Memory B cell (primary cell): ENCODE measurements around the gene TFF2.
A peak's percentile ranks its signal among the peaks of the same experiment; 100 is the strongest.

Source experiments
- ATAC-seq: fragments of 150-1000 bp; cut with Tn5 transposase; 2 replicates; pipeline ENCODE4 v1.10.0; 2021; ENCODE audit warnings: low read depth, mild to moderate bottlenecking, moderate library complexity
- DNase-seq, 2 donors: peaks; one replicate each; pipeline ENCODE4 v3.0.0; 2022; ENCODE audit warnings: low spot score in 2 of 2
- H3K27ac Mint-ChIP-seq: one replicate; pipeline ENCODE4 v1.8.0; 2022; ENCODE audit warnings: mild to moderate bottlenecking, moderate library complexity, mixed read lengths
- H3K27me3 Mint-ChIP-seq: one replicate; pipeline ENCODE4 v1.8.0; 2022; ENCODE audit warnings: mixed read lengths
- H3K36me3 Mint-ChIP-seq: one replicate; pipeline ENCODE4 v1.8.0; 2022; ENCODE audit warnings: mild to moderate bottlenecking, mixed read lengths
- H3K4me1 Mint-ChIP-seq: one replicate; pipeline ENCODE4 v1.8.0; 2022; ENCODE audit warnings: mixed read lengths
- H3K4me3 Mint-ChIP-seq: one replicate; pipeline ENCODE4 v1.8.0; 2022; ENCODE audit warnings: mild to moderate bottlenecking, moderate library complexity, mixed read lengths
- H3K9me3 Mint-ChIP-seq: one replicate; pipeline ENCODE4 v1.8.0; 2022; ENCODE audit warnings: mixed read lengths

TFF2 gene

DNA sequence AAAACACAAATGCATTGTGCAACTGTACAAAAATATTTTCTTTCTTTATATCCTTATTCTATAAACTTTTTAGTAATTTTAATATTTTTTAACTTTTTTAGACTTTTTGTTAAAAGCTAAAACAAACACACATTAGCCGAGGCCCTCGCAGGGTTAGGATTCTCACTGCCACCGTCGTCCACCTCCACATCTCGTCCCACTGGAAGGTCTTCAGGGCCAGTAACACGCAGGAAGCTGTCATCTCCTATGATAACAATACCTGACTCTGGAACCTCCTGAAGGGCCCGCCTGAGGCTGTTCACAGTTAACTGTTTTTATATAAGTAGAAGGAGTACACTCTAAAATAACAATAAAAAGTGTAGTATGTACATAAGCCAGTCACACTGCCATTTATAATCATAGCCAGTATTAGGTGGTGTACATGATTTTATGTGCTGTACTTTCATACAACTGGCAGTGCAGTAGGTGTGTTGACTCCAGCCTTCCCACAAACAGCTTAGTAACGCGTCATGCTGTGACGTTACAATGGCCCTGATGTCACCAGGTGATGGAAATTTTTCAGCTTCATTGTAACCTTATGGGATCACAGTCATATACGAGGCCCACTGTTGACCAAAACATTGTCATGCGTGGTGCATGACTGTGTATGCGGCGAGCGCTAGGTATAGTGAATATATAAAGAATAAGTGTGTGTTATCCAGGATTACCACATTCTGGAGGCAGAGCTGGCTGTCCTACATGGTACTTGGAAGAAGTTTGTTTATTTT lies 8.8 kb downstream of the TFF2 start:
- Mint-ChIP-seq H3K27ac (no peak overlapping the region), H3K4me1 (peaks cover 7% of the 10 kb centered on the region)

DNA sequence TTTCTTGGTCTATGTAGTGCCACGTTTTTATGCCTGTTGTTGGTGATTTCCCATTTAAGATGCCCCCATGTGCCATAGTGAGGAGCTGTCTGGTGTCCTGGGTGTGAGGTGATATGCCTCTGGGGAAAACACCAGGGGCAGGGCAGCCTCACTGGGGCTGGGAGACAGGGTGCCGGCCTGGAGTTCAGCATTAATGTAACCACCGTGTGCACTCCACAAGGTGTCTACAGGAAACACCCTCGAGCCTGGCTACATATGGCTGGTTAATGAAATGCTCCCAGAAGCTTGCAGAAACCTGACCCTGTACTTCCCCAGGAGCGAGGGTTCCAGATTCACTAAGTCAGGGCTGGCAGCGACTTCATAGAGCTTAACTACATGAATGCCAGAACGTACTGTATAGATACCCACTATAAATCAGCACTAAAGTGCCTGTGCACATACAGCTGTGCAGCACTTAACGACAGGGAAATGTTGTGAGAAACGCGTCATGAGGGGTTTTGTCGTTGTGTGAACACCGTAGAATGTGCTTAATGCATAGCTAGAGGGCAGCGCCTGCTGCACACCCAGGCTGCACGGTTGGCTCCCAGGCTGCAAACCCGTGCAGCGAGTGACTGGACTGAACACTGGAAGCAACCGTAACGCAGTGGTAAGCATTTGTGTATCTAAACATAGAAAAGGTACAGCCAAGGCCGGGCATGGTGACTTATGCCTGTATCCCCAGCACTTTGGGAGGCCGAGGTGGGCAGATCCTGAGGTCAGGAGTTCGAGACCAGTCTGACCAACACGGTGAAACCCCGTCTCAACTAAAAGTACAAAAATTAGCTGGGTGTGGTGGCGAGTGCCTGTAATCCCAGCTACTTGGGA lies 10.4 kb downstream of the TFF2 start:
- H3K4me1 Mint-ChIP-seq: peaks cover 7% of the 10 kb centered on the region
- ATAC-seq (no peak), DNase-seq (no peak)
- H3K27ac Mint-ChIP-seq: peak overlapping the region; percentile 12
- no peak overlapping the region for H3K4me3 Mint-ChIP-seq
- no peaks in the 10 kb centered on the region for H3K9me3 Mint-ChIP-seq
- H3K36me3 Mint-ChIP-seq: no peaks in the 10 kb centered on the region
- H3K27me3 Mint-ChIP-seq: peaks cover 8% of the 10 kb centered on the region

More for the DNA sequence above, 8.8 kb downstream of the TFF2 start:
- peaks cover 8% of the 10 kb centered on the region for H3K27me3 Mint-ChIP-seq
- H3K4me3 Mint-ChIP-seq: no peak overlapping the region
- DNase-seq: no peak
- H3K36me3 Mint-ChIP-seq: no peaks in the 10 kb centered on the region
- no peaks in the 10 kb centered on the region for H3K9me3 Mint-ChIP-seq
- no peak for ATAC-seq

DNA sequence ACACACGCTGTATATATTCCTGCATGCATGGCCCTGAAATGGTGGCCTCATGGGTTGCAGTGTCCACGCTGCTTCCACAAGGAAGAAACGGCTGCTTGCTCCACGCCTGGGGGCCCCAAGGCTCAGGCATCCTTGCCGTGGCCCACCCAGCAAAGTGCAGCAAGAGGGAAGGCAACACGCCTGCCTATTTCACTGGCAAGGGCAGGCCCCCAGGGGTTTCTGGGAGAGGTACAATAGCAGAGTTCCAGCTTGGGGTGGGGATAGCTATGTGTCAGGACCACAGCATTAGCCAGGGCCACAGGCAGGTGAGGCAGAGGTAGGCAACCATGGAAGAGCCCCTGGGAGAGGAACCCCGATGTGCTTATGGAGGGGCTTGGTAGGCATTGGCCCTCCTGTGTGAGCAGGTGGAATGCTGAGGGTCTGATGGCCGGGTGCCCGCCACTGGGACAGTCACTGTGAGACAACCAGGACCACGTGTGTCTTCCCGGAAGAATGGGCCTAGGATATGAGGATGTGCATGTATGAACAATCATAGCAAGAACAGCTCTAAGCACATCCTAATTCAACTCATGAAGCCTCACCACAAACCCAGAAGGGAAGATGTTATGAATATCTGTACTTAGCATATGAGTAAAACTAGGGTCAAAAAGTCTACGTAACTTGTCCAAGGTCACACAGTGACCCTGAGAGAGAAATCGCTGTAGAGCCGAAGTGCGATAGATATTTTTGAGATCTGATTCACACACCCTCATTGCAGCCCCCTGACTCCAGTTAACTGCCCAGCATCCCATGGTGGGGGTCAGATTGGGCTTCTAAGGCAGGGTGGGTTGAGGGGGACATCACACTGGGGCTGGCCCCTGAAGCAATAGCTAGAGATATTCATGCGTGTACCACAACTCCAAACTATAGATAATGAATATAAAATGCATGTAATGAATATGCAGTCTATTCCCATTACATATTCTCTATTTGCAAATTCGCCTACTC lies 11.8 kb downstream of the TFF2 start:
- H3K27ac Mint-ChIP-seq: peak overlapping the region; percentile 62
- no peak overlapping the region for H3K4me3 Mint-ChIP-seq
- peaks cover 7% of the 10 kb centered on the region for H3K4me1 Mint-ChIP-seq
- H3K9me3 Mint-ChIP-seq: no peaks in the 10 kb centered on the region
- H3K27me3 Mint-ChIP-seq: peaks cover 8% of the 10 kb centered on the region
- no peak for ATAC-seq
- no peak for DNase-seq
- H3K36me3 Mint-ChIP-seq: no peaks in the 10 kb centered on the region

DNA sequence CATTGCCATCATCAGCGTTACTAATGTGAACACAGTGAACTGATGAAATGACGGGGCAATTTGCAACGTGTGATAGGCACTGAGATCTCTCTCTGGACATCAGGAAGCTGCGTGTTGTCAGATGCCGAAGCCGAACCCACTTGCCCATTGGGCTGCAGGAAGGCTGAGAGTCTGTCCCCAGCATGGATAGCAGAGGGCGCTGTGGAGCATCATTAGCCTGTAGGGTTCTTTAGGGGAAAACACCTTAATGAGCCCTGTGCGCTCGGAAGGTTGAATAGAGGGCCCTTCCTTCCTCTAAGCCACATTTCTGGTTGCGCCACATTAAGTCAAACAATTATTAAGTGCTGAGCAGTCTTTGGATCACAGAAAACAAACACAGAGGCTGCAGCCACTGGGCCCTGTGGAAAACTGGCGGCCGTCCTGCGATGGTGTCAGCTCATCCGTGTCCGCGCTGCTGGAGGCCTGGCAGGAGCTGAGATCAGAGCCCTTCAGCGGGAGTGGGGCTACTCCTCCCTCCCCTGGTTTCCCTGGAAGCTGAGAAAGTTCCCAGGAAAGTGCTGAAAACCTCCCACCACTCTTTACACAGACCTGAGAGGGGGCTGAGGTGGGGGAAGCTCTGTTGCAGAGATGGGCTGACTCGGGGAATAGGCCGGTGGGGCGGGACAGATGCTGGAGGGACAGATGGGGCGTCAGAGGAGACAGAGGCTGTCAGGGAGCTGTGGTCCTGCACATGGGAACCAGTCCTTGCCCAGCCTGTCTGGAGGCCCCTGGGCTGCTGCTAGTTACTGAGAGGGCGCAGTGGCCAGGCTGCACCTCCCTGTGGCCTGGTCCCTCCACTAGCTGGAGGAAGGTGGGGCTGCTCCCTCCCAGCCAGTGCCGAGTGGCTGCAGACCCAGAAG lies 12.7 kb downstream of the TFF2 start:
- no peak overlapping the region for H3K27ac Mint-ChIP-seq
- DNase-seq (peak; percentile 75 to 76), ATAC-seq (peak; percentile 99)
- no peaks in the 10 kb centered on the region for H3K9me3 Mint-ChIP-seq
- peaks cover 10% of the 10 kb centered on the region for H3K27me3 Mint-ChIP-seq
- H3K4me3 Mint-ChIP-seq: no peak overlapping the region
- peaks cover 7% of the 10 kb centered on the region for H3K4me1 Mint-ChIP-seq
- no peaks in the 10 kb centered on the region for H3K36me3 Mint-ChIP-seq

DNA sequence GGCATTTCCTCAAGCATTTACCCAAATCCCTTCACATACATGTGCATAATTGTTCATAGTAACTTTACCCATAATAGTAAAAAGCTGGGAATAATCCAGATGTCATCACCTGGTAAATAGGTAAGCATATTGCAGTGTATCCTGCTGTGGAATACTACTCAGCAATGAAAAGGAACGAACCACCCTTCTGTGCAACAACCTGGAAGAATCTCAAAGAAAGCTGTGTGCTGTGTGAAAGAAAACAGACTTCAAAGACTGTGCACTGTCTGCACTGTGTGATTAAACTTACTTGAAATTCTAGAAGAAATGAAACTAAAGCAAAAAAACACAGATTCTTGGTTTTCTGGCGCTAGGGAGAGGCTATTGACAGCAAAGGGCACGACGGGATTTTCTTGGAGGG lies 13.5 kb downstream of the TFF2 start:
- no peak for ATAC-seq
- H3K4me3 Mint-ChIP-seq: no peak overlapping the region
- H3K4me1 Mint-ChIP-seq: peaks cover 7% of the 10 kb centered on the region
- peaks cover 12% of the 10 kb centered on the region for H3K27me3 Mint-ChIP-seq
- H3K9me3 Mint-ChIP-seq: no peaks in the 10 kb centered on the region
- H3K36me3 Mint-ChIP-seq: no peaks in the 10 kb centered on the region
- DNase-seq: no peak
- H3K27ac Mint-ChIP-seq: no peak overlapping the region

DNA sequence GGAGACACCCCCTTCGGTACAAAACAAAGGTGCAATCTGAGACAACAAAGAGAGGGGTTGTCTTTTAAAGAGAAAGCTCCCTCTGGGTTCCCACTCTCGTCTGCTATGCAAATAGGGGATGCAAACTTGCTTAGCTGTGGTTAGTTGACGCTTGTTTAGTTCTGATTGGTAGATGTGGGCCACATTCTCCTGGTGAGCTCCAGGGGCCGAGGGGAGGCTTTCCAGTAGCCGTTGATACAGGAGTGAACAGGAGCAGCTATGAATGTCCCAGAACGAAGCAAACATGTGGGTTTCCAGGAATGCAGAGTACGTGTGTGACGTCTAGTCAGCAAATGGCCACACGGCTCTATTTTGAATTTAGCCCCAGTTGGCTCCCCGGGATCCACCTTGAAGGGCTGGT lies 14.7 kb downstream of the TFF2 start:
- ATAC-seq (peak; percentile 20), DNase-seq (no peak)
- H3K4me1 Mint-ChIP-seq: peaks cover 7% of the 10 kb centered on the region
- peaks cover 7% of the 10 kb centered on the region for H3K9me3 Mint-ChIP-seq
- H3K27me3 Mint-ChIP-seq: peaks cover 18% of the 10 kb centered on the region
- peaks cover 8% of the 10 kb centered on the region for H3K36me3 Mint-ChIP-seq
- no peak overlapping the region for H3K4me3 Mint-ChIP-seq
- H3K27ac Mint-ChIP-seq: no peak overlapping the region

DNA sequence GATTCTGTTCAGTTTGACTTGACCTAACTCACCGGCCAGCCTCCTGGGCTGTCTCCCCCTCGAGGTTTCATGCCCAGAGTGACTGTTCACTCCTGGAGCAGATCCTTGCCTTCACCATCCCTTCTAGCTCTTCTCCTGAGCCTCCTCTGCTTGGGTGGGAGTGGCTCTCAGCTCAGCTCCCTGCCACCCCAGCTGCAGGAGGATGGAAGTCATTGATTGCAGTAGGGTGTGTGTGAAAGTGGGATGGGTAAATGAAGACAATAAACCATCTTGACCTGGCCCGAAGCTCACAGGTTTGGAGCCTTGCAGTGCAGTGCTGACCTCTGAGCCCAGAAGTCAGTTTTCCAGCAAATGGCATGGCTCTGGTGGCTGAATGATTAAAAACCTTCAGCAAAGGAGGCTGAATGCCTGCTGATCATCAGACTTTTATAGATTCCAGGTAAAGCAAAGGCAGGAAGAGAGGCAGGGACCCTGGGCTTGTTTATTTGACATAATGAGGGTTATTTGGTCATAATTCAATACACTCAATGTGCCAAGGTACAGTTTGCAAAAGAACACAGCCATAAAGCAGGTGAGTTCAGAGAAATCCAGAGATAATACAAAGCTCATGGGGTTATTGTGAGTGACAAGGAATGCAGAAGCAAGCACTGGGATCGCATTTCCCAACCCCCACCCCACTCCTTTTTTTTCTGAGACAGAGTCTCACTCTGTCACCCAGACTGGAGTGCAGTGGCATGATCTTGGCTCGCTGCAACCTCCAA lies 18.1 kb downstream of the TFF2 start:
- peaks cover 6% of the 10 kb centered on the region for H3K4me1 Mint-ChIP-seq
- DNase-seq: no peak

DNA sequence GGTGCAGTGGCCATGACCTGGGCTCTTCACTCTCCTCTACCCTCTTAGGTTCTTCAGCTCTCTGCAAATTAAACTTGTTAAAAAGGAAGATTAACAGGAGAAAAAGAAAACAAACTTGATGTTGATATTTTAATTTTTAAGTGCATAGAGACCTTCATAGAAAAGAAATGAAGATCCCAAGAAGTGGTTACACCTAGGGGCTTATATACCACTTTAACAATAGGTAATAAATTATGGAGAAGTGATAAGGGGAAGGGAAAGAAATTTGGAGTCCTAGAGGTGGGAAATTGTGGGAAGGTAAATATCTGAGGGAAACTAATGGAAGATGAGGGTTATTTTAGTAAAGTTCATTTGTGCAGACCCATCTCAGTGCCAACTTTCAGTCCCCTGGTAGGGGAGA lies 19.1 kb downstream of the TFF2 start:
- Mint-ChIP-seq H3K4me3 (no peak overlapping the region), H3K27ac (no peak overlapping the region), H3K36me3 (peaks cover 12% of the 10 kb centered on the region), H3K4me1 (peaks cover 2% of the 10 kb centered on the region), H3K9me3 (peaks cover 11% of the 10 kb centered on the region), H3K27me3 (peaks cover 16% of the 10 kb centered on the region)
- DNase-seq (no peak), ATAC-seq (no peak)

More for the DNA sequence above, 18.1 kb downstream of the TFF2 start:
- Mint-ChIP-seq H3K27me3 (peaks cover 19% of the 10 kb centered on the region), H3K36me3 (peaks cover 12% of the 10 kb centered on the region), H3K9me3 (peaks cover 11% of the 10 kb centered on the region), H3K27ac (no peak overlapping the region), H3K4me3 (no peak overlapping the region)
- ATAC-seq: no peak

DNA sequence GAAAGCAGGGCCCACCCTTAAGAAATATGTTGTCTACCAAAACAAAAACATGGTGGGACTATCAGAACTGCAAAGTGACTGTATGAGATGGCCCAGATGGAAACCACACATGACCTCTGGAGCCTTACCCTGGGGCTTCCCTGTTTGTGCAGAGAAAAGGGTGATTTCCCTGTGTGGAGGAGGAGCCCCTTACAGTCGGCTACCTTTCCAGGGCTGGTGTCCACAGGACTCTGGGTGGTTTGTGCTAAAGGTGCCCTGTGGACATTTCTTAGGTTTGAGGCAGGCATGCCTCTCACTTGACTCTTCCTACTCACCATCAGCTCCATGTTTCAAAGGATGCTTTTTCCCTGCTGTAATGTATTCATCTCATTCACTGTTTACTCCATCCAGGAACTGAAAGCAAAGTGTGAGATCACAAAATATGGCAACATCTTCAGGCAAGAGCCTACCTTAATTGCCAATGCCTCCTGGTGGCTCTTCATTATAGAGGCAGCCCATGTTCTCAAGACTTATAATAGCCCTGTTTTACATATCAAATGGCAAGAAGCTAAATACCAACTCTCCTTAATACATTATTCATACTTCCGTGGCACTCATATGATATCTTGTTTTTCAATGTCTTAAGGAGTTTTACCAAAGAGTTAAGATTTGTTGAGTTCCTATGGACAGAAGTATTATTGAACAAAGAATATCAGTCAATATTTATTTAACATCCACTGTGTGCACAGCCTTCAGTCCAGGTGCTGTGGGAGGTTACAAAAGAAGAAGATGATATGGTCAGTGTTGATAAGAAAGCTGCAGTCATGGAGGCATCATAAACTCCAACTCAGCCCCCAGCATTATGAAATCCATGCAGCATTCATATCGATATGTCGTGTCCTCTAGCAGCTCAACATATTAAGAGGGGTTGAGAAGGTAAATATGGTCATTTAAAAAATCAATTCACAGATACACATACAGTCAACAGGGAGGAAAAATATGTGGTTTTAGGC lies 20.1 kb downstream of the TFF2 start:
- ATAC-seq: peak; percentile 45
- Mint-ChIP-seq H3K27ac (no peak overlapping the region), H3K36me3 (peaks cover 12% of the 10 kb centered on the region), H3K4me1 (peaks cover 2% of the 10 kb centered on the region), H3K27me3 (peaks cover 19% of the 10 kb centered on the region), H3K4me3 (no peak overlapping the region), H3K9me3 (peaks cover 13% of the 10 kb centered on the region)
- DNase-seq: no peak

DNA sequence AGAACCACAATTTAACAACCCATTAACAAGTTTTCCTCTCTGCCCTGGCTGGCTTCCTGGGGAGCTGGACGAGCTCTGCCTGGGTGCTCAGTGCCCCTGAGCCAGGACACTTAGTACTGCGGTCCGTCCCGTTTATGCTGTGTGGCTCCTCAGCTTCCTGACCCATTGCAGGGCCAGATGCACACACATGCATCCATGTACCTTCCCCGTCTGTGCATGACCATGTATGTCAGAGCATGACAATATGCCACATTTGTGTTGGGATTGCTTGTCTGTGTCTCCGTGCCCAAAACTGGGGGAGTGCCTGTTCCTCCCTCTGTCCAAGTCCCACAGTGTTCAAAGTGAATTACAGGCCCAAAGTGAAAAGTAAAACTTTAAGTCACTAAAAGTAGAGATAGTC lies 25.9 kb downstream of the TFF2 start:
- Mint-ChIP-seq H3K9me3 (peaks cover 2% of the 10 kb centered on the region), H3K4me3 (no peak overlapping the region), H3K27ac (no peak overlapping the region), H3K36me3 (no peaks in the 10 kb centered on the region), H3K27me3 (peaks cover 32% of the 10 kb centered on the region), H3K4me1 (no peaks in the 10 kb centered on the region)
- ATAC-seq (no peak), DNase-seq (no peak)

DNA sequence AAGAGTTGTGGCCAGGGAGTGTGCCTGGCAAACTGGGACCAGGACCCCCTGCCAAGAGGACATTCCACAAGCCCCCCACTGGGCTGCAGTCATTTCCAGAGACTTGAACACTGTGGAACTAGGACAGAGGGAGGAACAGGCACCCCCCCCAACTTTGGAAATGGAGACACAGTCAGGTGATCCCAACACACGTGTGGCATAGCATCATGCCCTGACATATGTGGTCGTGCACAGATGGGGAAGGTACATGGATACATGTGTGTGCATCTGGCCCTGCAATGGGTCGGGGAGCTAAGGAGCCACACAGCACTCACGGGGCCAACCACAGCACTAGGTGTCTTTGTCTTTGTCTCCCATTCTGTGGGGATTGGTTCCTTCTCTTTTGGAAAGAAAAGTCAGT lies 28.9 kb downstream of the TFF2 start:
- no peaks in the 10 kb centered on the region for H3K36me3 Mint-ChIP-seq
- no peak for DNase-seq
- H3K27me3 Mint-ChIP-seq: peaks cover 34% of the 10 kb centered on the region
- peaks cover 8% of the 10 kb centered on the region for H3K4me1 Mint-ChIP-seq
- H3K9me3 Mint-ChIP-seq: peaks cover 2% of the 10 kb centered on the region
- no peak overlapping the region for H3K4me3 Mint-ChIP-seq
- no peak overlapping the region for H3K27ac Mint-ChIP-seq
- ATAC-seq: no peak
